Measurements from ENCODE around the gene MMP2.

The MMP2 gene

DNA sequence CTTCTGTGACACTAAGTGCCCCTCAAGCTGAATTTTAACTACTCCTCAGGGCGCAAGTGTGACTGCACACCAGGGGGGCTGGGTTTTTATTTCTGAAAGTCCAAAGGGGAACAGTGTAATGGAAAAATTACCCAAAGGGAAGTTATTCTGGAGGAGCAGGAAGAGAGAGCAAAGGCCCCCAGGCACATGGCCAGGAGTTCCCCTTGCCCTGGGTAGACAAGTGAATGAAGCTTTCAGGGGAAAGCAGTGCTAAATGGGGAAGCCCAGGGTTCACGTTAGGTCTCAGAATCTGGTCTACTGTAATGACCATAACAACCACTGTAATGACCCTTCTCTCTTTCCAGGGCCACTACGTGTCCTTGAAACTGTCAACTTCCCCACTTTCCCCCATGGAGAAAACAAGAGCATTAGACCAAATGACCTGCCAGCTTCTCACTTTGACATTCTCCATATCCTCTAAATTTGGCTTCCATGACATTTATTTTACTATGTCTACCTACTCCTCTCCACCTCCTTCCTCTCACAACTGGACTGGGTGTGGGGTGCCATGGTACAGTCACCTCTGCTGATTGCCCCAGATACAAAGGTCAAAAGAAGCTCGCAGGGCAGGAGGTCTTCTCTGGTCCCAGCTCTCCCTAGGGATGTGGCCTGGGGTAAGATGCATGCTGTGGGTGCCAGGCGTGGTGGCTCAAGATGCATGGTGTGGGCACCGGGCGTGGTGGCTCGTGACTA lies 34.1 kb upstream of the MMP2 start:
- Histone ChIP-seq H3K4me1 (ENCODE audit: insufficient read depth, low read length) (no peaks in the 10 kb centered on the region), H3K27ac (ENCODE audit: low read depth, low read length) (no peak overlapping the region), H3K27me3 (ENCODE audit: insufficient read depth, low read length) (no peaks in the 10 kb centered on the region), H3K36me3 (ENCODE audit: insufficient read depth, low read length) (no peaks in the 10 kb centered on the region), H3K9ac (ENCODE audit: low read depth, low read length) (no peak overlapping the region), H3K4me3 (ENCODE audit: low read length) (no peak overlapping the region), H3K9me3 (ENCODE audit: insufficient read depth, low read depth, low read length) (no peaks in the 10 kb centered on the region)
- WGBS, result 92% methylated on average over 8 of the region's 8 CpGs

- Histone ChIP-seq H3K4me3 (ENCODE audit: low read length) (no peak overlapping the region), H3K4me1 (ENCODE audit: insufficient read depth, low read length) (no peaks in the 10 kb centered on the region), H3K9me3 (ENCODE audit: insufficient read depth, low read depth, low read length) (no peaks in the 10 kb centered on the region), H3K27ac (ENCODE audit: low read depth, low read length) (no peak overlapping the region), H3K9ac (ENCODE audit: low read depth, low read length) (no peak overlapping the region), H3K36me3 (ENCODE audit: insufficient read depth, low read length) (no peaks in the 10 kb centered on the region), H3K27me3 (ENCODE audit: insufficient read depth, low read length) (no peaks in the 10 kb centered on the region)
- WGBS, result 98% methylated on average over 11 of the region's 12 CpGs
These were observed 31.8 kb upstream of the MMP2 start for GRCh38 chr16:55447231-55447630.

DNA sequence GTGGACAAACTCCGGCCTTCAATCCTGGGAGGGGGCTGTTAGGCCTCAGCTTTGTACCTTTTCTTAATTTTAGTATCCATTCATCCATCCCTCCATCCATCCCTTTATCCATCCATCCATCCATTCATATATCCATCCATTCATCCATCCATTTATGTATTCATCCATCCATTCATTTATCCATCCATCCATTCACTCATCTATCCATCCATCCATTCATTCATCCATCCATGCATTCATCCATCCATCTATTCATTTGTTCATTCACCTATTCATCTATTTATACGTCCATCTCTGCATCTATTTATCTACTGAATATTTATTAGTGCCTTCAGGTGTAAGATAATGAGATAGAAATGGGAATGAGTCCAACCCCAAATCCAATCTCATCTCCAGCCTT lies 26.0 kb upstream of the MMP2 start:
- H3K9ac ChIP-seq (ENCODE audit: low read depth, low read length), result no peak overlapping the region
- 96% methylated on average over 2 of the region's 2 CpGs for WGBS
- H3K27me3 ChIP-seq (ENCODE audit: insufficient read depth, low read length), result no peaks in the 10 kb centered on the region

GRCh38 chr16:55453909-55454308 lies 25.1 kb upstream of the MMP2 start:
- 87% methylated on average over 2 of the region's 2 CpGs for WGBS
- H3K27ac ChIP-seq (ENCODE audit: low read depth, low read length), result no peak overlapping the region

More for the DNA sequence above, 26.0 kb upstream of the MMP2 start:
- Histone ChIP-seq H3K4me1 (ENCODE audit: insufficient read depth, low read length) (no peaks in the 10 kb centered on the region), H3K36me3 (ENCODE audit: insufficient read depth, low read length) (no peaks in the 10 kb centered on the region), H3K4me3 (ENCODE audit: low read length) (no peak overlapping the region), H3K9me3 (ENCODE audit: insufficient read depth, low read depth, low read length) (no peaks in the 10 kb centered on the region), H3K27ac (ENCODE audit: low read depth, low read length) (no peak overlapping the region)

DNA sequence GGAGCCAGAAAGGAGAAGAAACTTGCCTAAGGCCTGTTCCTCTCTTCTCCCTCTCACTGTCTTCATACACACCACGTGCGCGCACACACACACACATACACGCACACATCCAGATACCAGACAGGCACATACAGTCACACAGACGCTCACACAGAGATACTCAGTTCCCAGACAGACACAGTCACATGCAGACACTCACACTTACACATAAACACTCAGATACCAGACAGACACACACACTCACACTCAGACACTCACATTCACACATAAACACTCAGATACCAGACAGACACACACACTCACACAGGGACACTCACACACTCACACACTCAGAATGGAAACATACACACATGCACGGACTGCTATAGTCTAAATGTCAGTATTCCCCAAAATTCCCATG lies 24.1 kb upstream of the MMP2 start:
- H3K9me3 ChIP-seq (ENCODE audit: insufficient read depth, low read depth, low read length), result no peaks in the 10 kb centered on the region
- H3K36me3 ChIP-seq (ENCODE audit: insufficient read depth, low read length), result no peaks in the 10 kb centered on the region
- H3K4me1 ChIP-seq (ENCODE audit: insufficient read depth, low read length), result no peaks in the 10 kb centered on the region
- 85% methylated on average over 6 of the region's 6 CpGs for WGBS
- H3K27ac ChIP-seq (ENCODE audit: low read depth, low read length), result no peak overlapping the region
- H3K27me3 ChIP-seq (ENCODE audit: insufficient read depth, low read length), result no peaks in the 10 kb centered on the region
- H3K4me3 ChIP-seq (ENCODE audit: low read length), result no peak overlapping the region
- H3K9ac ChIP-seq (ENCODE audit: low read depth, low read length), result no peak overlapping the region

More at GRCh38 chr16:55453909-55454308, 25.1 kb upstream of the MMP2 start:
- Histone ChIP-seq H3K9me3 (ENCODE audit: insufficient read depth, low read depth, low read length) (no peaks in the 10 kb centered on the region), H3K9ac (ENCODE audit: low read depth, low read length) (no peak overlapping the region), H3K4me1 (ENCODE audit: insufficient read depth, low read length) (no peaks in the 10 kb centered on the region), H3K4me3 (ENCODE audit: low read length) (no peak overlapping the region), H3K36me3 (ENCODE audit: insufficient read depth, low read length) (no peaks in the 10 kb centered on the region), H3K27me3 (ENCODE audit: insufficient read depth, low read length) (no peaks in the 10 kb centered on the region)

- Histone ChIP-seq H3K4me1 (ENCODE audit: insufficient read depth, low read length) (no peaks in the 10 kb centered on the region), H3K9ac (ENCODE audit: low read depth, low read length) (no peak overlapping the region), H3K27ac (ENCODE audit: low read depth, low read length) (no peak overlapping the region), H3K27me3 (ENCODE audit: insufficient read depth, low read length) (no peaks in the 10 kb centered on the region), H3K9me3 (ENCODE audit: insufficient read depth, low read depth, low read length) (no peaks in the 10 kb centered on the region), H3K36me3 (ENCODE audit: insufficient read depth, low read length) (no peaks in the 10 kb centered on the region), H3K4me3 (ENCODE audit: low read length) (no peak overlapping the region)
- WGBS, result 87% methylated on average over 6 of the region's 6 CpGs
These were observed 16.8 kb upstream of the MMP2 start for GRCh38 chr16:55462241-55462640.

DNA sequence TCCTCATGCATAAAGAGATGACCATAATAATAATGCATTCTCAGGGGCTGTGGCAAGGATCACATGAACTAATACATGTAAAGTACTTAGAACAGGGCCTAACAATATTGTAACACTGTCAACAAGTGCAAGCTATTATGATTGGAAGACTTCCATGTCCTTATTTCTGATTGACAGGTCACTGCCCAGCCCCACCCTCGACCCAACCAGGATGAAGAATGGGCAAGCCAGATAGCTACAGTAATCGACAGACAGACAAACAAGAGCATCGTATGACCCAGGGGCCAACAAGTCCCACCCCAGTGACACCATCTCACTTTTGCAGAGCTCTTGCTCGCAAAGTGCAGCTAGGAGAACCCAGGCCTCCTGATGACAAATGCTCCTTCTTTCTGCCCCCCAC lies 14.6 kb upstream of the MMP2 start:
- WGBS, result 81% methylated on average over 4 of the region's 4 CpGs
- Histone ChIP-seq H3K4me3 (ENCODE audit: low read length) (no peak overlapping the region), H3K27me3 (ENCODE audit: insufficient read depth, low read length) (0 out of 2 replicates have a peak, but pooled peaks cover 12% of the 10 kb centered on the region), H3K9me3 (ENCODE audit: insufficient read depth, low read depth, low read length) (no peaks in the 10 kb centered on the region), H3K27ac (ENCODE audit: low read depth, low read length) (no peak overlapping the region), H3K4me1 (ENCODE audit: insufficient read depth, low read length) (no peaks in the 10 kb centered on the region), H3K36me3 (ENCODE audit: insufficient read depth, low read length) (no peaks in the 10 kb centered on the region), H3K9ac (ENCODE audit: low read depth, low read length) (no peak overlapping the region)

DNA sequence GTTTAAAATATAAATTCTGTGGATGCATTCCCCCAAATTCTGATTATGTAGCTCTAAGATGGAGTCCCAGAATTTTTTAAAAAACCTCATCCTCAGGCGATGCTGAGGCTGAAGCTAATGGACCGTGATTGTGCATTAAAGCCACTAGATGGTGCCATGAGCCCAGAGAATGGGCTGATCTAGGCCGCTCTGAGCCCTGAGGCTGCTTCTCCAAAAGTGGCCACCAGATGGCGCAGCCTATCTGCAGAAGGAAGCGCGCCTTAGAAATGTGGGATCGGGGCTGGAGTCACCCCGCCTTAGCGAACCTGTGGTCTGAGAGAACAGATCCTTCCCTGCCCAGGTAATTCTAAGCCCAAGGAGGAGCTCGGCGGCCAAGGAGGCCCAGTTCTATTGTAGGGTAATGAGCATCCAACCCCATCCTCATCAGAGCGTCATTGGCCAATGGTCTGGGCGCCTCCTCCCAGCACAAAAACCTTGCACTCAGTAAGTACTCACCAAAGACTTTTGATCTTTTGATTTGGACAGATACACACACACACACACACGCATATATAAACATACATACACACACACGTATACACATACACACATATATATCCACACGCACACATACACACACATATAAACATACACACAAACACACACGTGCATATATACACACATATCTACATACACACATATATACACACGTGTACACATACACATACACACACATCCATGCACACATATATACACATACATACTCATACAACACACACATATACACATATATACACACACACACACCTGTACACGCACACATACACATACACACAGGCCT lies 13.7 kb upstream of the MMP2 start:
- H3K36me3 ChIP-seq (ENCODE audit: insufficient read depth, low read length), result no peaks in the 10 kb centered on the region
- WGBS, result 35% methylated on average over 19 of the region's 19 CpGs
- H3K4me1 ChIP-seq (ENCODE audit: insufficient read depth, low read length), result no peaks in the 10 kb centered on the region; the same call in 1 of the 2 replicates
- no peak overlapping the region for H3K4me3 ChIP-seq (ENCODE audit: low read length)
- no peak overlapping the region for H3K27ac ChIP-seq (ENCODE audit: low read depth, low read length)
- H3K9me3 ChIP-seq (ENCODE audit: insufficient read depth, low read depth, low read length), result no peaks in the 10 kb centered on the region
- 0 out of 2 replicates have a peak, but pooled peaks cover 12% of the 10 kb centered on the region for H3K27me3 ChIP-seq (ENCODE audit: insufficient read depth, low read length)
- no peak overlapping the region for H3K9ac ChIP-seq (ENCODE audit: low read depth, low read length)

DNA sequence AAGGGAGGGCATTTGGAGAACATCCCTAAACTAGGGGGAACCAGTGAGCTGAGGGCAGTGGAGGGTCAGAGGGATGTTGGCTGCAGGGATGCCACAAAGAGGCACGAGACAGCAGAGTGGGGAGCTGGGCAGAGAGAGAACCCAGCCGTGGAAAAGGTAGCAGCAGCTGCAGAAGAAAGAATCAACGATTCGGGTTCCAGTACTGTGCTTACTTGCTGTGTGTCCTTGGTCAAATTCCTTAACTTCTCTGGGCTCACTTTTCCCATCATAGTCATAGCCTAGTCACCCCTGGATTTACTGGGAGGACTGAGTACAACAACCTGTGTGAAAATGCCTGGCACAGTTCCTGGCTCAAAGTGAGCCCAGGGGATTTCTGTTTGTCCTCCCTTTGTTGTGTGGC lies 12.8 kb upstream of the MMP2 start:
- Histone ChIP-seq H3K9ac (ENCODE audit: low read depth, low read length) (no peak overlapping the region), H3K36me3 (ENCODE audit: insufficient read depth, low read length) (no peaks in the 10 kb centered on the region), H3K9me3 (ENCODE audit: insufficient read depth, low read depth, low read length) (no peaks in the 10 kb centered on the region), H3K4me1 (ENCODE audit: insufficient read depth, low read length) (peaks cover 7% of the 10 kb centered on the region; the same call in 1 of the 2 replicates), H3K4me3 (ENCODE audit: low read length) (no peak overlapping the region), H3K27me3 (ENCODE audit: insufficient read depth, low read length) (peaks cover 18% of the 10 kb centered on the region; the same call in 1 of the 2 replicates), H3K27ac (ENCODE audit: low read depth, low read length) (no peak overlapping the region)
- 90% methylated on average over 4 of the region's 4 CpGs for WGBS

- Histone ChIP-seq H3K9me3 (ENCODE audit: insufficient read depth, low read depth, low read length) (no peaks in the 10 kb centered on the region), H3K4me1 (ENCODE audit: insufficient read depth, low read length) (peaks cover 7% of the 10 kb centered on the region; the same call in 1 of the 2 replicates), H3K27me3 (ENCODE audit: insufficient read depth, low read length) (peaks cover 18% of the 10 kb centered on the region; the same call in 1 of the 2 replicates), H3K4me3 (ENCODE audit: low read length) (no peak overlapping the region), H3K36me3 (ENCODE audit: insufficient read depth, low read length) (no peaks in the 10 kb centered on the region), H3K9ac (ENCODE audit: low read depth, low read length) (no peak overlapping the region), H3K27ac (ENCODE audit: low read depth, low read length) (no peak overlapping the region)
- 94% methylated on average over 3 of the region's 3 CpGs for WGBS
These were observed 11.1 kb upstream of the MMP2 start for GRCh38 chr16:55467898-55468297.

GRCh38 chr16:55468352-55468990 lies 10.5 kb upstream of the MMP2 start:
- 88% methylated on average over 7 of the region's 7 CpGs for WGBS
- H3K9ac ChIP-seq (ENCODE audit: low read depth, low read length), result no peak overlapping the region
- no peak overlapping the region for H3K27ac ChIP-seq (ENCODE audit: low read depth, low read length)
- no peaks in the 10 kb centered on the region for H3K36me3 ChIP-seq (ENCODE audit: insufficient read depth, low read length)
- H3K4me1 ChIP-seq (ENCODE audit: insufficient read depth, low read length), result peaks cover 7% of the 10 kb centered on the region; the same call in 1 of the 2 replicates
- no peak overlapping the region for H3K4me3 ChIP-seq (ENCODE audit: low read length)
- peaks cover 20% of the 10 kb centered on the region for H3K27me3 ChIP-seq (ENCODE audit: insufficient read depth, low read length)
- no peaks in the 10 kb centered on the region for H3K9me3 ChIP-seq (ENCODE audit: insufficient read depth, low read depth, low read length)

Measured in HUES64 (cell line).